Common myeloid progenitor, CD34-positive (primary cell): Measurements from ENCODE around the gene VPS39.
A peak's percentile ranks its signal among the peaks of the same experiment; 100 is the strongest.

Experiments used
- CTCF ChIA-PET: fragments of 350-600 bp; sonication (Branson Sonifier 250); formaldehyde crosslinking; loops from one replicate; lab custom pipeline; 2021; ENCODE audit warnings: antibody characterized with exemption; lab: Charles Lee
- POLR2A ChIA-PET: fragments of 350-600 bp; sonication (Branson Sonifier 250); formaldehyde crosslinking; loops from one replicate; lab custom pipeline; 2021; ENCODE audit warnings: antibody characterized with exemption; lab: Charles Lee
- DNase-seq, 3 donors: peaks; one replicate each; pipeline versions ENCODE4 v3.0.0 to v3.0.0-alpha.2; 2013
- H3K27ac ChIP-seq, 2 experiments: 1 replicate in 1 of 2; 2 replicates in 1 of 2; pipeline ENCODE4 v1.7.0; 2013; ENCODE audit warnings: inconsistent platforms in 2 of 2, low read length in 2 of 2, mild to moderate bottlenecking in 2 of 2, low read depth in 1 of 2, moderate library complexity in 1 of 2; ENCODE audit not compliant: severe bottlenecking in 2 of 2, insufficient read depth in 1 of 2, poor library complexity in 1 of 2
- H3K27me3 ChIP-seq, 5 experiments: replicated peaks in 2 of 5; 1 replicate in 3 of 5; 2 replicates in 2 of 5; pipeline versions ENCODE4 v1.6.1 to v1.7.0; 2013; ENCODE audit warnings: low read length in 4 of 5, mild to moderate bottlenecking in 2 of 5, moderate library complexity in 2 of 5, inconsistent platforms in 1 of 5; ENCODE audit not compliant: insufficient read depth in 5 of 5, control insufficient read depth in 4 of 5
- H3K36me3 ChIP-seq, 4 experiments: 1 replicate in 2 of 4; 2 replicates in 2 of 4; pipeline versions ENCODE4 v1.6.1 to v1.7.0; 2013; ENCODE audit warnings: low read length in 3 of 4, control low read depth in 1 of 4, mild to moderate bottlenecking in 1 of 4; ENCODE audit not compliant: control insufficient read depth in 4 of 4, insufficient read depth in 4 of 4
- H3K4me1 ChIP-seq, 4 experiments: 1 replicate in 3 of 4; 2 replicates in 1 of 4; pipeline versions ENCODE4 v1.6.1 to v1.7.1; 2013; ENCODE audit warnings: low read length in 3 of 4, mild to moderate bottlenecking in 3 of 4, control low read depth in 1 of 4, inconsistent platforms in 1 of 4, moderate library complexity in 1 of 4; ENCODE audit not compliant: control insufficient read depth in 4 of 4, insufficient read depth in 4 of 4; ENCODE audit errors: control extremely low read depth in 1 of 4
- H3K4me3 ChIP-seq, 7 experiments: 1 replicate in 4 of 7; 2 replicates in 3 of 7; pipeline versions ENCODE4 v1.5.1 to v1.7.0; 2013; ENCODE audit warnings: mild to moderate bottlenecking in 7 of 7, low read length in 6 of 7, moderate library complexity in 6 of 7, inconsistent platforms in 2 of 7, low read depth in 2 of 7, control low read depth in 1 of 7; ENCODE audit not compliant: insufficient read depth in 4 of 7, control insufficient read depth in 1 of 7; ENCODE audit errors: extremely low read depth in 1 of 7
- H3K9me3 ChIP-seq, 5 experiments: 1 replicate in 4 of 5; 2 replicates in 1 of 5; pipeline versions ENCODE4 v1.6.1 to v1.7.1; 2013; ENCODE audit warnings: low read length in 4 of 5, mild to moderate bottlenecking in 2 of 5, inconsistent platforms in 1 of 5, low read depth in 1 of 5, moderate library complexity in 1 of 5; ENCODE audit not compliant: control insufficient read depth in 4 of 5, insufficient read depth in 2 of 5; ENCODE audit errors: control extremely low read depth in 1 of 5
- WGBS: methylation state at CpG from one replicate; pipeline ENCODE4 v1.1.5; 2013; ENCODE audit not compliant: insufficient coverage; 5-methylcytosine and 5-hydroxymethylcytosine counted together

Gene VPS39

DNA sequence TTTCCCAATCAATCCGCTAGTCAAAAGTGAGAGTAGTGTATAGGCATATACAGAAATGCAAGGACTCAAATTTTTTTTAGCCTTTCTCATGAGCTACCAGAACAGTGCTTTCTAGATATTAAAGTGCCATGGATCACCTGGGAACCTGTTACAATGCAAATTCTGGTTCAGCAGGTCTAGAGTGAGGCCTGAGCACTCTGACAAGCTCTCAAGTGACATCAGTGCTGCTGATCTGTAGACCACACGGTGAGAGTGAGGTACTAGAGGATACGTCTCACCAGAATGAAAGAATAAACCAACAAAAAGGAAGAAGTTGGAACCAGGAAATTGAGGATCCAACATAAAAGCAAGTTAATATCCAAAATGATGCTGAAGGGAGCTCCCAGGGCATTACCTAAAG, 97.7 kb downstream of the VPS39 start:
- H3K27ac ChIP-seq = no peak overlapping the region
- WGBS = 100% methylated on average over 1 of the region's 3 CpGs
- peaks cover 0 to 53% (median 16%) of the 10 kb centered on the region in 4 experiments for H3K4me1 ChIP-seq
- POLR2A ChIA-PET = interaction anchor here (0.6 kb wide), 1 partner anchor 1376 kb away, joined by 3 read pairs; no protein-coding TSS in a partner anchor
- no peaks in the 10 kb centered on the region for H3K36me3 ChIP-seq
- DNase-seq = no peak
- H3K9me3 ChIP-seq = no peaks in the 10 kb centered on the region
- no peak overlapping the region for H3K4me3 ChIP-seq
- CTCF ChIA-PET = interaction anchor here (0.9 to 1.9 kb wide), 5 partner anchors 10 to 24 kb away, joined by 3 to 6 read pairs (median 3); no protein-coding TSS in a partner anchor
- H3K27me3 ChIP-seq = no peaks in the 10 kb centered on the region

DNA sequence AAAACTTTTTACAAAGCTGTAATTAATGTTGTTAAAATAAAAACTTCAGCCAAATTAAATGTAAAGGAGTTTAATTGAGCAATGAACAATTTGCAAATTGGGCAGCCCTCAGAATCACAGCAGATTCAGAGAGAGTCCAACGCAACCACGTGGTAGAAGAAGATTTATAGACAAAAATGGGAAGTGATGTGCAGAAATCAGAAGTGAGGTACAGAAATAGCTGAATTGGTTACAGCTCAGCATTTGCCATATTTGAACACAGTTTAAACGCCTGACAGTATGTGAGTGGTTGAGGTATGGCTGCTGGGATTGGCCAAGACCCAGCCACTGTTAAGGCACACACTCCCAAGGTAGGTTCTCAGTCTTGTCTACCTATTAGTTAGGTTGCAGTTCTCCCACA, 99.3 kb downstream of the VPS39 start:
- WGBS = 0% methylated on average over 3 of the region's 3 CpGs

More for the DNA sequence above, 99.3 kb downstream of the VPS39 start:
- ChIA-PET POLR2A (no interaction called here), CTCF (interaction anchor here (0.9 to 1.9 kb wide), 4 partner anchors 23 to 53 kb away, joined by 3 to 4 read pairs (median 3); no protein-coding TSS in a partner anchor)
- no peaks in the 10 kb centered on the region for H3K36me3 ChIP-seq
- no peaks in the 10 kb centered on the region for H3K27me3 ChIP-seq
- H3K4me1 ChIP-seq = peaks cover 0 to 57% (median 16%) of the 10 kb centered on the region in 4 experiments
- H3K9me3 ChIP-seq = no peaks in the 10 kb centered on the region
- H3K4me3 ChIP-seq = no peak overlapping the region
- DNase-seq = peak in 2 of 3 donors; percentile 36 to 45
- H3K27ac ChIP-seq = no peak overlapping the region
